PC-3 (cell line): ENCODE results near the gene NDRG2.

Source experiments
- CTCF ChIP-seq: fragments of 300-600 bp; sonication (generic); conservative IDR thresholded peaks from 2 replicates; pipeline ENCODE4 v1.5.1; 2017; ENCODE audit warnings: antibody characterized with exemption, low read depth, mild to moderate bottlenecking, low read length
- EZH2 ChIP-seq: fragments of 300-600 bp; sonication (generic); IDR thresholded peaks from one replicate; pipeline ENCODE4 v1.6.1; 2017; ENCODE audit warnings: antibody characterized with exemption, mild to moderate bottlenecking, low read length; ENCODE audit not compliant: unreplicated experiment

DNA sequence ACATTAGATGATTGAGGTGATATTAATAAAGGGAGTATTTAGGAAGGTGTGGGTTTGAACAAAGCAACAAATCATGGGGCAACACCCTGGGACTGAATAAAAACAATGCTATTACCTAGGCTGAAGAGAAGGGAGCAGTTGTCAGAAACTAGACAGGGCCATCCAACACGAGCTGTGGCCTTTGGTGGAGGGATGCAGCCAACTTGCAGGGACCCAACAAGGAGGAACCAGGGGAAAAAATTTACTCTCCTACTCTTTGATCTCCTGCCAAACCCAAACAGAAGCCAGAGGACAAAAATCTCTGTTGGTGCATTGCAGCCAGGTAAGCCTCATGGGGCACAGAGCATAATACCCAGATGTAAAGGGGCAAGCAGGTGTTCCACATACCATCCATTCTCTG is 13.7 kb downstream of the NDRG2 start:
- TF ChIP-seq EZH2 (no peak), CTCF (no peak)
